Smooth muscle cell (in vitro differentiated cells): ENCODE measurements around the gene SEMA5B. TPM values are rescaled to one million over a fixed set of nuclear protein-coding genes. Genes with fewer than 3 reads are reported as not detected.

Experiments used
- DNase-seq: peaks from one replicate; lab custom pipeline; 2025; ENCODE audit not compliant: unreplicated experiment; lab: John Stamatoyannopoulos, UW
- H2AFZ ChIP-seq: fragments of 200-600 bp; sonication (generic); 2 replicates; pipeline ENCODE4 v1.6.0; 2016; ENCODE audit warnings: antibody characterized with exemption, low read depth, mild to moderate bottlenecking
- H3F3A ChIP-seq: fragments of 200-600 bp; sonication (generic); 2 replicates; pipeline ENCODE4 v1.6.0; 2017; ENCODE audit warnings: antibody characterized with exemption, low read depth
- H3K27ac ChIP-seq: fragments of 200-600 bp; sonication (generic); 2 replicates; pipeline ENCODE4 v1.5.1; 2016; ENCODE audit warnings: low read depth, mild to moderate bottlenecking
- H3K27me3 ChIP-seq: fragments of 200-600 bp; sonication (generic); 2 replicates; pipeline ENCODE4 v1.6.1; 2016; ENCODE audit warnings: low read depth, mild to moderate bottlenecking
- H3K36me3 ChIP-seq: fragments of 200-600 bp; sonication (generic); 2 replicates; pipeline ENCODE4 v1.5.1; 2016; ENCODE audit warnings: low read depth
- H3K4me1 ChIP-seq: fragments of 200-600 bp; sonication (generic); 2 replicates; pipeline ENCODE4 v1.5.1; 2016; ENCODE audit warnings: low read depth
- H3K4me2 ChIP-seq: fragments of 200-600 bp; sonication (generic); 2 replicates; pipeline ENCODE4 v1.6.0; 2016; ENCODE audit warnings: mild to moderate bottlenecking
- H3K4me3 ChIP-seq: fragments of 200-600 bp; sonication (generic); 2 replicates; pipeline ENCODE4 v1.5.1; 2016; ENCODE audit warnings: mild to moderate bottlenecking
- H3K79me2 ChIP-seq: fragments of 200-600 bp; sonication (generic); 2 replicates; pipeline ENCODE4 v1.6.0; 2016; ENCODE audit warnings: low read depth, mild to moderate bottlenecking
- H3K9ac ChIP-seq: fragments of 200-600 bp; sonication (generic); 2 replicates; pipeline ENCODE4 v1.6.0; 2016; ENCODE audit warnings: low read depth
- H3K9me3 ChIP-seq: fragments of 200-600 bp; sonication (generic); replicated peaks from 2 replicates; pipeline ENCODE4 v1.5.1; 2016; ENCODE audit warnings: low read depth
- H4K20me1 ChIP-seq: fragments of 200-600 bp; sonication (generic); 2 replicates; pipeline ENCODE4 v1.6.0; 2016; ENCODE audit warnings: low read depth
- CTCF ChIP-seq: fragments of 200-600 bp; sonication (generic); IDR thresholded peaks from 2 replicates; pipeline ENCODE4 v1.5.1; 2017; ENCODE audit warnings: borderline replicate concordance, mild to moderate bottlenecking, antibody characterized with exemption; ENCODE audit not compliant: insufficient read depth, poor library complexity, severe bottlenecking
- WGBS: methylation state at CpG from one replicate; pipeline ENCODE4 v1.1.7; 2016; ENCODE audit warnings: low lambda C conversion rate; 5-methylcytosine and 5-hydroxymethylcytosine counted together
- polyA plus RNA-seq: library from polyadenylated mRNA; unstranded; fragments of >200 nt; fragmentation: Nextera tagmentation; extraction: Ambion mirVana; gene quantifications from 2 replicates; pipeline ENCODE4 v1.2.1, GENCODE V29; 2016
- total RNA-seq: library from RNA; depleted of rRNA; stranded (reverse); fragments of >200 nt; gene quantifications from 2 replicates; pipeline ENCODE4 v1.2.3, GENCODE V29; 2014

SEMA5B gene, protein sequence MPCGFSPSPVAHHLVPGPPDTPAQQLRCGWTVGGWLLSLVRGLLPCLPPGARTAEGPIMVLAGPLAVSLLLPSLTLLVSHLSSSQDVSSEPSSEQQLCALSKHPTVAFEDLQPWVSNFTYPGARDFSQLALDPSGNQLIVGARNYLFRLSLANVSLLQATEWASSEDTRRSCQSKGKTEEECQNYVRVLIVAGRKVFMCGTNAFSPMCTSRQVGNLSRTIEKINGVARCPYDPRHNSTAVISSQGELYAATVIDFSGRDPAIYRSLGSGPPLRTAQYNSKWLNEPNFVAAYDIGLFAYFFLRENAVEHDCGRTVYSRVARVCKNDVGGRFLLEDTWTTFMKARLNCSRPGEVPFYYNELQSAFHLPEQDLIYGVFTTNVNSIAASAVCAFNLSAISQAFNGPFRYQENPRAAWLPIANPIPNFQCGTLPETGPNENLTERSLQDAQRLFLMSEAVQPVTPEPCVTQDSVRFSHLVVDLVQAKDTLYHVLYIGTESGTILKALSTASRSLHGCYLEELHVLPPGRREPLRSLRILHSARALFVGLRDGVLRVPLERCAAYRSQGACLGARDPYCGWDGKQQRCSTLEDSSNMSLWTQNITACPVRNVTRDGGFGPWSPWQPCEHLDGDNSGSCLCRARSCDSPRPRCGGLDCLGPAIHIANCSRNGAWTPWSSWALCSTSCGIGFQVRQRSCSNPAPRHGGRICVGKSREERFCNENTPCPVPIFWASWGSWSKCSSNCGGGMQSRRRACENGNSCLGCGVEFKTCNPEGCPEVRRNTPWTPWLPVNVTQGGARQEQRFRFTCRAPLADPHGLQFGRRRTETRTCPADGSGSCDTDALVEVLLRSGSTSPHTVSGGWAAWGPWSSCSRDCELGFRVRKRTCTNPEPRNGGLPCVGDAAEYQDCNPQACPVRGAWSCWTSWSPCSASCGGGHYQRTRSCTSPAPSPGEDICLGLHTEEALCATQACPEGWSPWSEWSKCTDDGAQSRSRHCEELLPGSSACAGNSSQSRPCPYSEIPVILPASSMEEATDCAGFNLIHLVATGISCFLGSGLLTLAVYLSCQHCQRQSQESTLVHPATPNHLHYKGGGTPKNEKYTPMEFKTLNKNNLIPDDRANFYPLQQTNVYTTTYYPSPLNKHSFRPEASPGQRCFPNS
- total RNA-seq: 3.0 TPM in 1 of 2 replicates, not detected in the other
- polyA plus RNA-seq: 0.92 TPM in 1 of 2 replicates, not detected in the other

- H3K4me3 ChIP-seq: peak within 1 kb of the TSS; percentile 68
- H3K27ac ChIP-seq: no peak within 1 kb of the TSS
- DNase-seq: no peak
- H3K9me3 ChIP-seq: no peaks in the 10 kb centered on the region
- peaks cover 20% of the 10 kb centered on the region for H3K4me1 ChIP-seq
- no peak within 1 kb of the TSS for H3K9ac ChIP-seq
- WGBS: under 1% methylated on average over 72 of the region's 94 CpGs
- H3K4me2 ChIP-seq: peak within 1 kb of the TSS; percentile 98
- no peaks in the 10 kb centered on the region for H4K20me1 ChIP-seq
- peak within 1 kb of the TSS; percentile 92 for H2AFZ ChIP-seq
- H3F3A ChIP-seq: no peaks in the 10 kb centered on the region
- peaks cover 84% of the 10 kb centered on the region for H3K27me3 ChIP-seq
- TF ChIP-seq CTCF: peak; percentile 26
- H3K79me2 ChIP-seq: no peaks in the 10 kb centered on the region
- no peaks in the 10 kb centered on the region for H3K36me3 ChIP-seq
Measured at GRCh38 chr3:123027292-123028232, at the start of gene SEMA5B. SEMA5B (minus strand) TSS chr3:123027763; CDS start chr3:122961263, 66,500 bp downstream.

DNA sequence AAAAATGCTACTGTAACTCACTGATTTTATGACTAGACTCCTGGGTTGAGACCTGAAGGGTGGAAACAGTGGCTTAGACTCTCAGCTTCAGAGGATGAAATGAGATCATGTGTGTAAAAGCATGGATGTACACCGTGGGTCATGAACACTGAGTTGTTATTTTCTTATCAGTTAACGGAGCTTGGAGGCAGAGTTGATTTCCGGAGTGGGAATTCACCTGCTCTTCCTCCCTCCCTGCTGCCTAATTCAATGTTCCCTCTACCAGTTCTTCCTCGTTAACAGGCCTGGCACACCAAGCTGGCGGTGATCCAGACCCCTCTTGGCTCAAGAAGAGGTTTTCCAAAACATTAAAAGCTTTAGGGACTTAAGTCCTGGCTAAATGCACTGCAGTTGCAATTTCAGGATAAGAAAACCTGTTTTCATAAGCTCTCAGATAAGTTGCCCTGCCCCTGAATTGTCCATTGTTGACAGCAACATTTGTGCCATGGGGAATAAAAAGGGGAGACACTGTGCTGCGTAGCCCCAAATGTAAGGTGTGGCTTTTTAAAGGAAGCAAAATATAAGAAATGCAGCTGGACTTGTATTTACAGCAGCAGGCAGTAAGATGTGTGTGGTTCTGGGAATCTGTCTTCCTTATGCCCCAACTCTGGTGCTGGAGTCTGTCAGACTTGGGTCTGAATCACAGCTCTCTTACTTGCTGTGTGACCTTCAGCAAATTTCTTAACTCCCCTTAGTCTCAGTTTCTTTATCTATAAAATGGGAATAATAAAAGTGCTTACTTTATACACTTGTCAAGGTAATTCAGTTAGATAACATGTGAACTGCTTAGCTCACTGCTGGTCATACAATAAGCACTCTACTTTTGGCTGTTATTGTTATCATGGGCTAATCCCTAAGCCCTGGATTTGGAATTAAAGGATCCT lies 49.2 kb upstream of the SEMA5B start:
- Histone ChIP-seq H3K4me2 (peak overlapping the region; percentile 21), H3K4me1 (peaks cover 31% of the 10 kb centered on the region), H3K27ac (peak overlapping the region; percentile 55), H4K20me1 (peaks cover 97% of the 10 kb centered on the region), H3K36me3 (no peaks in the 10 kb centered on the region), H3K9ac (no peak overlapping the region), H2AFZ (no peak overlapping the region), H3K27me3 (no peaks in the 10 kb centered on the region), H3K79me2 (peaks cover 92% of the 10 kb centered on the region), H3F3A (peaks cover 21% of the 10 kb centered on the region), H3K9me3 (no peaks in the 10 kb centered on the region), H3K4me3 (no peak overlapping the region)
- no peak for TF ChIP-seq CTCF
- 38% methylated on average over 6 of the region's 6 CpGs for WGBS
- no peak for DNase-seq

GRCh38 chr3:123076112-123076495 lies 48.5 kb upstream of the SEMA5B start:
- peak overlapping the region; percentile 55 for H3K27ac ChIP-seq

More at GRCh38 chr3:123076112-123076495, 48.5 kb upstream of the SEMA5B start:
- H3F3A ChIP-seq: peaks cover 21% of the 10 kb centered on the region
- no peaks in the 10 kb centered on the region for H3K9me3 ChIP-seq
- H4K20me1 ChIP-seq: peaks cover 97% of the 10 kb centered on the region
- H3K79me2 ChIP-seq: peaks cover 92% of the 10 kb centered on the region
- peaks cover 28% of the 10 kb centered on the region for H3K4me1 ChIP-seq
- no peak for DNase-seq
- H2AFZ ChIP-seq: no peak overlapping the region
- H3K9ac ChIP-seq: no peak overlapping the region
- H3K36me3 ChIP-seq: no peaks in the 10 kb centered on the region
- no peaks in the 10 kb centered on the region for H3K27me3 ChIP-seq
- H3K4me3 ChIP-seq: no peak overlapping the region
- no peak for TF ChIP-seq CTCF
- H3K4me2 ChIP-seq: no peak overlapping the region
- 97% methylated on average over 4 of the region's 4 CpGs for WGBS
